Activated T-cell treated with anti-CD3 and anti-CD28 coated beads, Interleukin-2, amount 50 U/mL, for 4 hours (primary cell): ENCODE results near the gene CYP19A1. TPM values are rescaled to one million over a fixed set of nuclear protein-coding genes. Genes with fewer than 3 reads are reported as not detected.
"Not testable (repeated sequence)": the region's sequence is repeated elsewhere in the genome, so short reads cannot be mapped to it uniquely, and the experiment has no call there.

Experiments
- ATAC-seq, 2 donors: fragments of 200-7000 bp; cut with Tn5 transposase; one replicate each; pipeline ENCODE4 v1.10.0; 2021
- DNase-seq: peaks from one replicate; pipeline ENCODE4 v3.0.0-alpha.2; 2020
- H3K27me3 Mint-ChIP-seq: one replicate; pipeline ENCODE4 v1.8.0; 2021; ENCODE audit warnings: low read depth, mixed read lengths
- H3K36me3 Mint-ChIP-seq: one replicate; pipeline ENCODE4 v1.8.0; 2022; ENCODE audit warnings: mixed read lengths; ENCODE audit not compliant: insufficient read depth
- H3K4me1 Mint-ChIP-seq: one replicate; pipeline ENCODE4 v1.8.0; 2021; ENCODE audit warnings: low read depth, mixed read lengths
- H3K4me3 Mint-ChIP-seq: one replicate; pipeline ENCODE4 v1.8.0; 2021; ENCODE audit warnings: mild to moderate bottlenecking, moderate library complexity, mixed read lengths
- H3K9me3 Mint-ChIP-seq: one replicate; pipeline ENCODE4 v1.8.0; 2021; ENCODE audit warnings: mixed read lengths
- total RNA-seq, 3 donors: library from RNA; stranded (reverse); gene quantifications; one replicate each; pipeline ENCODE4 v1.2.1, GENCODE V29; 2021

Gene CYP19A1
- total RNA-seq, 3 donors from 2014 or later = 0.40 TPM; not detected in 2

- H3K36me3 Mint-ChIP-seq, ATAC-seq, H3K4me3 Mint-ChIP-seq, H3K27me3 Mint-ChIP-seq, H3K4me1 Mint-ChIP-seq, DNase-seq, H3K9me3 Mint-ChIP-seq: not testable (repeated sequence)
These were observed 77.3 kb downstream of the CYP19A1 start for GRCh38 chr15:51261113-51261512.

- DNase-seq = no peak
- Mint-ChIP-seq H3K4me1 (no peaks in the 10 kb centered on the region), H3K9me3 (peaks cover 3% of the 10 kb centered on the region), H3K27me3 (no peaks in the 10 kb centered on the region), H3K36me3 (no peaks in the 10 kb centered on the region), H3K4me3 (no peak overlapping the region)
- ATAC-seq = no peak
These were observed 78.2 kb downstream of the CYP19A1 start for GRCh38 chr15:51260202-51260601.

- DNase-seq (no peak), ATAC-seq (no peak)
- Mint-ChIP-seq H3K4me1 (no peaks in the 10 kb centered on the region), H3K4me3 (no peak overlapping the region), H3K9me3 (no peaks in the 10 kb centered on the region), H3K36me3 (no peaks in the 10 kb centered on the region), H3K27me3 (peaks cover under 1% of the 10 kb centered on the region)
These were observed 82.9 kb downstream of the CYP19A1 start for GRCh38 chr15:51255533-51255932.

- no peaks in the 10 kb centered on the region for H3K36me3 Mint-ChIP-seq
- DNase-seq = no peak
- no peak overlapping the region for H3K4me3 Mint-ChIP-seq
- no peak for ATAC-seq
- H3K9me3 Mint-ChIP-seq = no peaks in the 10 kb centered on the region
- H3K27me3 Mint-ChIP-seq = peaks cover 4% of the 10 kb centered on the region
- no peaks in the 10 kb centered on the region for H3K4me1 Mint-ChIP-seq
These were observed 85.0 kb downstream of the CYP19A1 start for GRCh38 chr15:51253366-51253765.

GRCh38 chr15:51252671-51253070 lies 85.7 kb downstream of the CYP19A1 start:
- Mint-ChIP-seq H3K9me3 (no peaks in the 10 kb centered on the region), H3K4me1 (no peaks in the 10 kb centered on the region), H3K27me3 (peaks cover 6% of the 10 kb centered on the region), H3K4me3 (no peak overlapping the region), H3K36me3 (no peaks in the 10 kb centered on the region)
- ATAC-seq = no peak
- no peak for DNase-seq

- H3K36me3 Mint-ChIP-seq = no peaks in the 10 kb centered on the region
- no peaks in the 10 kb centered on the region for H3K4me1 Mint-ChIP-seq
- no peak overlapping the region for H3K4me3 Mint-ChIP-seq
- ATAC-seq (no peak), DNase-seq (no peak)
- H3K27me3 Mint-ChIP-seq = peaks cover 8% of the 10 kb centered on the region
- no peaks in the 10 kb centered on the region for H3K9me3 Mint-ChIP-seq
These were observed 86.8 kb downstream of the CYP19A1 start for GRCh38 chr15:51251556-51251955.

DNA sequence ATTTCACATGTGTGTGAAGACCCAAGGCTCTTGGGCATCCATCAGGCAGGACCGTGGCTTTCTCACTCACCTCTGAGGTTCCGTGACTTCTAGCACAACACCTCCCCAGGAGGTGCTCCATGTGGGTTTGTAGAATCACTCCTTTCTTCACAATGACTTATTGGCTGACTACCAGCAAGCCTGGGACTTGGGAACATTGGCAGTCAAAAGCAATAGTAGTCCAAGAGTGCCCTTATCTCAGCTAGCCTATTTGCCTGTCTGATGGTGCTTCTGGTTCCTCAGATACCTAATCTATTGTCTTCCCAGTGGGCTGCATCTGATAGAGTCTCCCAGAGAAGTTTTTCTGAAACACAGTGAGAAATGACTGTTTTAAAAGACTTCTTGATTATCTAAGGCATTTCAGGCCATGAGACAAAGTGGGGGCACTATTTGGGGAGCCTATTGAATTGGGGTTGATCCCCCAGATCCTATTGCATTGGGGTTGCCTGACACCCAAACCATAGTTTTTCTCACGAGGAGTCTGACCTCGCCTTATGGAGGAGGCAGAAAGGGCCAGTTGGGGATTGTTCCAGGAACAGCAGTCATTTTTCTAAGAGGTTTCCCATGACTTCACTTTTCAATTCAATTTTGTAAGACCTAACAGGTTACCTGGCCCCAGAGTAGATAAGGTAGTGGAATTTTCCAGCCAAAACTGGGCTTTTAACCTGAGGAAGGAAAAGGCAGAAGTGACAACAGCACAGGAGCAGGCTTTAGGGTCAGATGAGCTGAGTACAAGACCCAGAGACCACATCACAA lies 88.0 kb downstream of the CYP19A1 start:
- H3K4me3 Mint-ChIP-seq = no peak overlapping the region
- peaks cover 8% of the 10 kb centered on the region for H3K27me3 Mint-ChIP-seq
- no peaks in the 10 kb centered on the region for H3K9me3 Mint-ChIP-seq
- H3K36me3 Mint-ChIP-seq = no peaks in the 10 kb centered on the region
- ATAC-seq (no peak), DNase-seq (no peak)
- H3K4me1 Mint-ChIP-seq = no peaks in the 10 kb centered on the region

DNA sequence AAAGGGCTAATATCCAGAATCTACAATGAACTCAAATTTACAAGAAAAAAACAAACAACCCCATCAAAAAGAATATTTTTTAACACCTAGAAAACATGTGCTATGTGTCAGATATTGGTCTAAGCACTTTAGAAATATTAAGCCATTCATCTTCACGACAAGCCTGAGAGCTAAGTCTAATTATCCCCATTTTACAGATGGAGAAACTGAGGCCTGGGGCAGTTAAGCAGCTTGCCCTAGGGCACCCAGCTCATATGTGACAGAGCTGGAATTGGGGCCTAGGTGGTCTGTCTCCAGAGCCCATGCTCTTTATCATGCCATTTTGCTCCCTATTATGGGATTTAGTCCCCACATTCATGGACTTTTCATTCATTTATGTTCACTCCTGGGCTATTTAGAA lies 92.8 kb downstream of the CYP19A1 start:
- ATAC-seq (no peak), DNase-seq (no peak)
- no peaks in the 10 kb centered on the region for H3K9me3 Mint-ChIP-seq
- no peaks in the 10 kb centered on the region for H3K4me1 Mint-ChIP-seq
- H3K4me3 Mint-ChIP-seq = no peak overlapping the region
- peaks cover 14% of the 10 kb centered on the region for H3K27me3 Mint-ChIP-seq
- no peaks in the 10 kb centered on the region for H3K36me3 Mint-ChIP-seq

DNA sequence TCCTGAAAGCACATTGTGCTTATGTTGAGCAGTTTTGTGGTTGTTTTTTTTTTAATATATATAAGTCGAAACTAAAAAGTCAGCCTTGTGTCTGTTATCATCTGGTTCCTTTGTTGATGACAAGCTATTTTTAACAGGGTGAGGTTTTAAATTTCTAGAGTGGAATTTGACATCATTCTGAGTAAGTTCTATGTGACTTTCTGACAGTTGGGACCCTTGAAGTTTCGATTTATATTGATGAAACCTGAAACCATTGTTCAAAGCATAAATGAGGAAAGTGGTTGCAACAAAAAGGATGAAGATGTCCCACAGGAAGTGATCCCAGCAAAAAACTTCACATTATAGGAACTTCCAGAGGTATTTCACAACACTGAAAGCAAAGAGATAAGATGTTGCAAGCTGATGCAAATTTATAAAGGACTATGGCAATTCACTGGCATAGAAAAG lies 94.0 kb downstream of the CYP19A1 start:
- H3K4me3 Mint-ChIP-seq = no peak overlapping the region
- no peak for ATAC-seq

DNA sequence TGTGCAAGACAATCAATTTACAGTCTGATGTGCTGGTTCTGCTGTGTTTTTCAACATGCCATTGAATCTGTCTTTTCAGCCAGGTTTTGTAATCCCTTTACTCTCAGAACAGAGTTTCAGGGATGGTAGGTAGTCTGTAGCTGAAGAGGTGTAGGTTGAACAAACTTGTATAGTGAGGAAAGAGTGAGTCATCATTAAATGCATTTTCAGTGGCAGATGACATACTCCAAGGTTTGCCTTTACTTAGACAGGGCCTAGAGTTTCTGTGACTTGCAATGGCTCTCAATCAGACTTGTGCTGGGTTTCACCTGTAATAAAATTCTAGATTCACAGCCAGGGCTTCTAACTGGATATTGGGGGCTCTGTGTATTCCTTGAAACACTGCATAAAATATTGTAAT lies 94.6 kb downstream of the CYP19A1 start:
- Mint-ChIP-seq H3K4me1 (no peaks in the 10 kb centered on the region), H3K36me3 (no peaks in the 10 kb centered on the region), H3K4me3 (no peak overlapping the region), H3K27me3 (peaks cover 14% of the 10 kb centered on the region), H3K9me3 (no peaks in the 10 kb centered on the region)
- peak; percentile 25 to 57 for ATAC-seq
- DNase-seq = no peak

More for the DNA sequence above, 94.0 kb downstream of the CYP19A1 start:
- no peaks in the 10 kb centered on the region for H3K9me3 Mint-ChIP-seq
- H3K4me1 Mint-ChIP-seq = no peaks in the 10 kb centered on the region
- DNase-seq = no peak
- H3K27me3 Mint-ChIP-seq = peaks cover 13% of the 10 kb centered on the region
- no peaks in the 10 kb centered on the region for H3K36me3 Mint-ChIP-seq

- Mint-ChIP-seq H3K27me3 (peaks cover 29% of the 10 kb centered on the region), H3K36me3 (no peaks in the 10 kb centered on the region), H3K9me3 (no peaks in the 10 kb centered on the region), H3K4me1 (no peaks in the 10 kb centered on the region), H3K4me3 (no peak overlapping the region)
- DNase-seq (no peak), ATAC-seq (no peak)
These were observed 98.3 kb downstream of the CYP19A1 start for GRCh38 chr15:51240066-51240465.

- H3K36me3 Mint-ChIP-seq = no peaks in the 10 kb centered on the region
- no peaks in the 10 kb centered on the region for H3K4me1 Mint-ChIP-seq
- H3K27me3 Mint-ChIP-seq = peaks cover 39% of the 10 kb centered on the region
- DNase-seq = no peak
- no peak for ATAC-seq
- no peak overlapping the region for H3K4me3 Mint-ChIP-seq
- no peaks in the 10 kb centered on the region for H3K9me3 Mint-ChIP-seq
These were observed 100.6 kb downstream of the CYP19A1 start for GRCh38 chr15:51237816-51238215.

DNA sequence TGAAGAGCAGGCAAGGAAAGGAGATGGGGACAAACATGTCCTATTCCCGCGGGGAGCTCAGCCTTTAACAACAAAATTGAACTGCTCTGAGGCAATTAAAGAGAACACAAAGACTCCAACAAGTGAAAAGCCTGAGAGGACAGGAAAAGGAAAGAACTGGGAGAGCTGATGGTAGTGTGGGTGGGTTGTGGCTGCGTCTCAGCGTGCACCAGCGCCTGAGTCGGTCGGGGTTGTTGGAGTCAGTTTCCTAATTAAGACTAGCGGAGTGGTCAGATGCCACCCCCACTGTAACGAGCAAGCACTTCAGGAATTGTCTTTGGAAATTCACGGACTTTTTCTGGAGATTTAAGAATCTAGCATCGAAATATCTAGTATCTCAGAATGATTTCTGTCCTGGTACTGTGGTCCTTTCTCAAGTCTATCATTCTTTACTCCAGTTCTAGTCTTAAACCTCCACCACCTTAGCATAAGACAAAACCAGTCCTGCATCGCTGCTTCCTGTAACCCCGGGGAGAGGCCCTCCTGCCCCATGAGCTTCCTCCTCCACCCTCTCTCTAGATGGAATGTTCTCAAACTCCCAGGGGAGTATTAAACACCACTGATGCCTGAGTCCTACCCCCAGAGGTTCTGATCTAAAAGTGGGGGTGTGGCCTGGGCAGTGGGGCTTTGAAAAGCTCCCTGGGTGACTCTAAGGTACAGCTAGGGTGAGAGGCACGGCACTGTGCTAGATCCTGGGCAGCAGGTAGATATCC lies 104.0 kb downstream of the CYP19A1 start:
- Mint-ChIP-seq H3K27me3 (peaks cover 31% of the 10 kb centered on the region), H3K36me3 (no peaks in the 10 kb centered on the region), H3K4me3 (no peak overlapping the region), H3K4me1 (no peaks in the 10 kb centered on the region), H3K9me3 (no peaks in the 10 kb centered on the region)
- ATAC-seq (no peak), DNase-seq (no peak)

DNA sequence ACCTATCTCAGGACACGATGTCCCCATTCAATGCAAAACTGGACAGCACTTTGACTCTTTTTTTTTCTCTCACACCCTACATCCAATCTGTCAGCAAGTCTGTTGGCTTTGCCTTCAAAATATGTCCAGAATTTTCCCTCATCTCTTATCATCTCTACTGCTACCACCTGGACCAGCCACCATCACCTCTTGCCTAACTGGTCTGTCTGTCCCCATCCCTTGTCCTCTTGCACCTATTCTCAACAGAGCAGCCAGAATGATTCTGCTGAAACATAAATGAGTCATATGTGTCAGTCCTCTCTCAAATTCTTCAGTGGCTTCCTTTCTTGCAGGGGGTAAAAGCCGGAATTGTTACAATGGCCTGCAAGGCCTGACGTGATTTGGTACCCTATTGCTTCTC lies 105.8 kb downstream of the CYP19A1 start:
- H3K27me3 Mint-ChIP-seq = peaks cover 26% of the 10 kb centered on the region
- H3K4me3 Mint-ChIP-seq = no peak overlapping the region
- H3K36me3 Mint-ChIP-seq = no peaks in the 10 kb centered on the region
- H3K4me1 Mint-ChIP-seq = peaks cover 2% of the 10 kb centered on the region
- H3K9me3 Mint-ChIP-seq = no peaks in the 10 kb centered on the region
- ATAC-seq = no peak
- no peak for DNase-seq

GRCh38 chr15:51229907-51230330 lies 108.5 kb downstream of the CYP19A1 start:
- no peaks in the 10 kb centered on the region for H3K36me3 Mint-ChIP-seq
- peaks cover 10% of the 10 kb centered on the region for H3K27me3 Mint-ChIP-seq
- DNase-seq (no peak), ATAC-seq (no peak)
- no peak overlapping the region for H3K4me3 Mint-ChIP-seq
- H3K9me3 Mint-ChIP-seq = no peaks in the 10 kb centered on the region
- peaks cover 2% of the 10 kb centered on the region for H3K4me1 Mint-ChIP-seq
